ENCODE results near the gene EIF4G3. TPM values are rescaled to one million over a fixed set of nuclear protein-coding genes. Genes with fewer than 3 reads are reported as not detected.

The EIF4G3 gene
- total RNA-seq, 1 experiment from 2014 or later = 55.4 TPM

DNA sequence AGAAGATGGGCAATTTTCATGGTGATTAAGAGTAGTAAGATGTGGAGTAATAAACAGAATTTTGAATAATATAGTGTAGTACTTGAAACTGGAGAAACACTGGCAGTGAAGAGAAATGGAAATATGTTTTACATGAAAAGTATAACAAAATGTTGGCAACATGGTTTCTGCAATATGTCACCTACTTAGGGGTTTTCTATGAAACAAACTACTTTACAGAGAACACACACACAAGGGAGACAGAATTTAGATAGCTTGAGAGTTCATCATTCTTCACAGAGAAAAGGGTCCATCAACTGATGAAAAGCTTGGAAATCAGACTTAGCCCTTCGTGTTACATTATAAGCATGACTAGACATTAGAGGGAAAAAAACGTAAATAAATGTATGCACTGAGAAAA, 135.2 kb downstream of the EIF4G3 start:
- TF ChIP-seq, protein P1, sequence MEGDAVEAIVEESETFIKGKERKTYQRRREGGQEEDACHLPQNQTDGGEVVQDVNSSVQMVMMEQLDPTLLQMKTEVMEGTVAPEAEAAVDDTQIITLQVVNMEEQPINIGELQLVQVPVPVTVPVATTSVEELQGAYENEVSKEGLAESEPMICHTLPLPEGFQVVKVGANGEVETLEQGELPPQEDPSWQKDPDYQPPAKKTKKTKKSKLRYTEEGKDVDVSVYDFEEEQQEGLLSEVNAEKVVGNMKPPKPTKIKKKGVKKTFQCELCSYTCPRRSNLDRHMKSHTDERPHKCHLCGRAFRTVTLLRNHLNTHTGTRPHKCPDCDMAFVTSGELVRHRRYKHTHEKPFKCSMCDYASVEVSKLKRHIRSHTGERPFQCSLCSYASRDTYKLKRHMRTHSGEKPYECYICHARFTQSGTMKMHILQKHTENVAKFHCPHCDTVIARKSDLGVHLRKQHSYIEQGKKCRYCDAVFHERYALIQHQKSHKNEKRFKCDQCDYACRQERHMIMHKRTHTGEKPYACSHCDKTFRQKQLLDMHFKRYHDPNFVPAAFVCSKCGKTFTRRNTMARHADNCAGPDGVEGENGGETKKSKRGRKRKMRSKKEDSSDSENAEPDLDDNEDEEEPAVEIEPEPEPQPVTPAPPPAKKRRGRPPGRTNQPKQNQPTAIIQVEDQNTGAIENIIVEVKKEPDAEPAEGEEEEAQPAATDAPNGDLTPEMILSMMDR (IDR thresholded peaks at IDR 0.05; ENCODE audit: insufficient read depth in 1 of 2, low read depth in 1 of 2, low read length in 1 of 2, severe bottlenecking in 1 of 2, unreplicated experiment in 1 of 2) = no peak
- Mint-ChIP-seq H3K9me3 (ENCODE audit: unreplicated experiment) (no peaks in the 10 kb centered on the region), H3K36me3 (ENCODE audit: insufficient read depth, unreplicated experiment) (peaks cover 12% of the 10 kb centered on the region), H3K27me3 (ENCODE audit: insufficient read depth, unreplicated experiment) (no peaks in the 10 kb centered on the region), H3K4me1 (ENCODE audit: low read depth, unreplicated experiment) (no peaks in the 10 kb centered on the region), H3K27ac (ENCODE audit: unreplicated experiment) (no peak overlapping the region), H3K4me3 (ENCODE audit: unreplicated experiment) (no peak overlapping the region)
- intact Hi-C loops (cut with micrococcal nuclease; ENCODE audit: unreplicated experiment) = no loop called here
- no TSS peak for BruUV-seq (replicated peaks)
- H3K4me1 ChIP-seq = no peaks in the 10 kb centered on the region
- POLR2A ChIA-PET = no interaction called here
- no peak for DNase-seq
- H3K36me3 ChIP-seq (ENCODE audit: control insufficient read depth, insufficient read depth, low read length) = no peaks in the 10 kb centered on the region
- no peak overlapping the region for H3K4me3 ChIP-seq (ENCODE audit: low read depth, low read length)
- H3K9me3 ChIP-seq = no peaks in the 10 kb centered on the region
- CTCF ChIA-PET = no interaction called here
- no peaks in the 10 kb centered on the region for H3K27me3 ChIP-seq (replicated peaks; ENCODE audit: control insufficient read depth, insufficient read depth, low read length)

DNA sequence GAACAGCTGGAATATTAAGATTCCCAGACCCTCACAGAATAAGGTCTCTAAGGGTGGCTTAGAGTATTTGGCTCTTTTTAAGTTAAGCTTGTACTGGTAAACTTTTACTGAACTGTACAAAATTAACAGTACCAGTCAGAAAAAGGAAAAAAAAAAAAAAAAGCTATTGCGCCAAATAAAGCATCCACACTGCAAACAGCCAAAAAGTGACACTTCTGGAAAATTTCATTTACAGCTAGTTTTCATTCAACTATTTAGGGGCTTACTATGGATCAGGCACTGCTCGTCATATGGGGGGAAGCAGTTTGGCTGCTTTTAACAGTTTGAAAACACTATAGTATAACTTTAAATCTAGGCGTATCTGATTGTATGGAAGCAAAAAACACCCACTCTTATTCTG, 139.6 kb downstream of the EIF4G3 start:
- no peaks in the 10 kb centered on the region for H3K27me3 Mint-ChIP-seq (ENCODE audit: insufficient read depth, unreplicated experiment)
- intact Hi-C loops (cut with micrococcal nuclease; ENCODE audit: unreplicated experiment) = no loop called here
- no peak for DNase-seq
- TF ChIP-seq, protein P1 (IDR thresholded peaks at IDR 0.05; ENCODE audit: insufficient read depth in 1 of 2, low read depth in 1 of 2, low read length in 1 of 2, severe bottlenecking in 1 of 2, unreplicated experiment in 1 of 2) = no peak
- no peak overlapping the region for H3K27ac Mint-ChIP-seq (ENCODE audit: unreplicated experiment)
- Histone ChIP-seq H3K36me3 (ENCODE audit: control insufficient read depth, insufficient read depth, low read length) (no peaks in the 10 kb centered on the region), H3K9me3 (no peaks in the 10 kb centered on the region), H3K4me1 (no peaks in the 10 kb centered on the region), H3K27me3 (replicated peaks; ENCODE audit: control insufficient read depth, insufficient read depth, low read length) (no peaks in the 10 kb centered on the region), H3K4me3 (ENCODE audit: low read depth, low read length) (no peak overlapping the region)
- ChIA-PET CTCF (no interaction called here), POLR2A (no interaction called here)
- H3K36me3 Mint-ChIP-seq (ENCODE audit: insufficient read depth, unreplicated experiment) = peaks cover 6% of the 10 kb centered on the region
- no peaks in the 10 kb centered on the region for H3K9me3 Mint-ChIP-seq (ENCODE audit: unreplicated experiment)
- H3K4me3 Mint-ChIP-seq (ENCODE audit: unreplicated experiment) = no peak overlapping the region
- H3K4me1 Mint-ChIP-seq (ENCODE audit: low read depth, unreplicated experiment) = no peaks in the 10 kb centered on the region
- BruUV-seq (replicated peaks) = no TSS peak

DNA sequence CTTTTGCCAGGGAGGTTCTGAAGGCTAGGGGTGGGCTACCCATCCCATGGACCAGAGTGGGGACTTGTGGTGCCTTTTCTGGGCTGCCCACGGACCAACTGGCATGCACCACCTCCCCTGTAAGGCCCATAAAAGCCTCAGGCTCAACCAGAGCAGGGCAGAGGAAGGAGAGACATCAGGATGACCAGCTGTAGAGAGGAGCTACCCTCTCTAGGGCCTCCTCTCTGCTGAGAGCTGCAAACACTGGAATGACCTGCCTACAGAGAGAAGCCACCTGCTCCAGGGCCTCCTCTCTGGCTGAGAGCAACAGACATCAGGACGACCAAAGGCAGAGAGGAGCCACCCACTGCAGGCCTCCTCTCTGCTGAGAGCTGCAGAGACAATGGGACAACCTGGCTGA, 140.9 kb downstream of the EIF4G3 start:
- TF ChIP-seq, protein P1 (IDR thresholded peaks at IDR 0.05; ENCODE audit: insufficient read depth in 1 of 2, low read depth in 1 of 2, low read length in 1 of 2, severe bottlenecking in 1 of 2, unreplicated experiment in 1 of 2) = no peak
- H3K4me3 ChIP-seq (ENCODE audit: low read depth, low read length) = no peak overlapping the region
- no peaks in the 10 kb centered on the region for H3K36me3 ChIP-seq (ENCODE audit: control insufficient read depth, insufficient read depth, low read length)
- no TSS peak for BruUV-seq (replicated peaks)
- no peaks in the 10 kb centered on the region for H3K4me1 ChIP-seq
- H3K27me3 ChIP-seq (replicated peaks; ENCODE audit: control insufficient read depth, insufficient read depth, low read length) = no peaks in the 10 kb centered on the region
- Mint-ChIP-seq H3K4me1 (ENCODE audit: low read depth, unreplicated experiment) (no peaks in the 10 kb centered on the region), H3K27ac (ENCODE audit: unreplicated experiment) (no peak overlapping the region), H3K27me3 (ENCODE audit: insufficient read depth, unreplicated experiment) (no peaks in the 10 kb centered on the region), H3K4me3 (ENCODE audit: unreplicated experiment) (no peak overlapping the region), H3K36me3 (ENCODE audit: insufficient read depth, unreplicated experiment) (peaks cover 13% of the 10 kb centered on the region), H3K9me3 (ENCODE audit: unreplicated experiment) (no peaks in the 10 kb centered on the region)
- POLR2A ChIA-PET = interaction anchor here (0.6 kb wide), 2 partner anchors 8 to 171 kb away, joined by 3 to 9 read pairs; no protein-coding TSS in a partner anchor
- CTCF ChIA-PET = no interaction called here
- no peak for DNase-seq
- no peaks in the 10 kb centered on the region for H3K9me3 ChIP-seq
- intact Hi-C loops (cut with micrococcal nuclease; ENCODE audit: unreplicated experiment) = no loop called here
